ENCODE results near the gene ACTN4.

The ACTN4 gene

DNA sequence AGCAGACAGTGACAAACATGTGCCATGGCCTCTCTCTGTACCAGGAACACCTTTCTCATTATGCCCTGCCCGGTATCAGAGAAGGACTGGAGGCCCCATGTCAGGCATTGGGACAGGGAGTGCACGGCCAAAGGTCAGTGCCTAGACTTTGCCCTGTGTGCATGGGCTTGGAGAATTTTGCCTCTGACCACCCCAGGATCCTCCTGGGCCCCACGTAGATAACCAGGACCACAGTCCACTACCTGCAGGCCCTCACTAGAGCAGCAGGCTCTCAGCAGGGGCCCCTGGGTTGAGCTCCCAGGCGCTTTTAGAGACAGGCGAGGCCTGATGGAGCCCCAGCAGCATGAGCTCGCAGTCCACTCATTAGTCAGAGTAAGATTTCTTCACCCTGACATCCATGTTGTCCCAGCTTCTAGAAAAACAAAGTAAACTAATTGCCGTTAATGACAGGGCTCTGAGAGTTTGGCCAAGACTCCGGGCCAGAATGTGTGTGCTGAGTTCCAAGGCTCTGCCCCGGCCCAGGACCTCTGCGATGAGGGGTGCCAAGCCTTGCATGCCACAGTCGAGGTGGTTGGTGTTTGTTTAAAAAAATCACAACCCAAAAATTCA lies 54.1 kb downstream of the ACTN4 start:
- no peak for TF ChIP-seq CTCF (conservative IDR thresholded peaks at IDR 0.05; ENCODE audit: low read depth, low read length)
- no peak overlapping the region for H3K4me3 ChIP-seq (ENCODE audit: low read length)
- DNase-seq (ENCODE audit: low read depth), result no peak

DNA sequence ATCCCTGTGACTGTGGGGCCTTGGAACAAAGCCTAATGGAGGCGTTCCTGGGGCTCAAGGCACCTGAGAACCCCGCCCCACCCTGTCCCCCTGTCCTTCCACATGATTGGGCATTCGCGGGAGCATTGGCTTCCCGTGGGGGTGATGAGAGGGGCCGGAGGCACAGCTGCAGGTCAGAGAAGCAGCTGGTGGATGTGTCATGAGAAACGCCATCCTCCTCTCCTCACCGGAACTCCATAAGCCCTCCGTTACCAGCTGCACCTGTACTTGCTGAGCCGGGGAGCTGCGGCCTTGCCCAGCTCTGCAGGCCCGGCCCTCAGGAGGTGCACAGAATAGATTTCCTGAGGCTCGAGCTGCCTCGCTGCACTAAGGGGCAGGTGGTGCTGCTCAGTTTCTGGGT lies 54.8 kb downstream of the ACTN4 start:
- no peak overlapping the region for H3K4me3 ChIP-seq (ENCODE audit: low read length)
- DNase-seq (ENCODE audit: low read depth), result no peak
- TF ChIP-seq CTCF (conservative IDR thresholded peaks at IDR 0.05; ENCODE audit: low read depth, low read length), result no peak

- no peak overlapping the region for H3K4me3 ChIP-seq (ENCODE audit: low read length)
- TF ChIP-seq CTCF (conservative IDR thresholded peaks at IDR 0.05; ENCODE audit: low read depth, low read length), result no peak
- no peak for DNase-seq (ENCODE audit: low read depth)
These were observed 56.1 kb downstream of the ACTN4 start for GRCh38 chr19:38703509-38703908.

GRCh38 chr19:38704488-38705026 lies 57.1 kb downstream of the ACTN4 start:
- no peak for TF ChIP-seq CTCF (conservative IDR thresholded peaks at IDR 0.05; ENCODE audit: low read depth, low read length)
- no peak overlapping the region for H3K4me3 ChIP-seq (ENCODE audit: low read length)
- no peak for DNase-seq (ENCODE audit: low read depth)

DNA sequence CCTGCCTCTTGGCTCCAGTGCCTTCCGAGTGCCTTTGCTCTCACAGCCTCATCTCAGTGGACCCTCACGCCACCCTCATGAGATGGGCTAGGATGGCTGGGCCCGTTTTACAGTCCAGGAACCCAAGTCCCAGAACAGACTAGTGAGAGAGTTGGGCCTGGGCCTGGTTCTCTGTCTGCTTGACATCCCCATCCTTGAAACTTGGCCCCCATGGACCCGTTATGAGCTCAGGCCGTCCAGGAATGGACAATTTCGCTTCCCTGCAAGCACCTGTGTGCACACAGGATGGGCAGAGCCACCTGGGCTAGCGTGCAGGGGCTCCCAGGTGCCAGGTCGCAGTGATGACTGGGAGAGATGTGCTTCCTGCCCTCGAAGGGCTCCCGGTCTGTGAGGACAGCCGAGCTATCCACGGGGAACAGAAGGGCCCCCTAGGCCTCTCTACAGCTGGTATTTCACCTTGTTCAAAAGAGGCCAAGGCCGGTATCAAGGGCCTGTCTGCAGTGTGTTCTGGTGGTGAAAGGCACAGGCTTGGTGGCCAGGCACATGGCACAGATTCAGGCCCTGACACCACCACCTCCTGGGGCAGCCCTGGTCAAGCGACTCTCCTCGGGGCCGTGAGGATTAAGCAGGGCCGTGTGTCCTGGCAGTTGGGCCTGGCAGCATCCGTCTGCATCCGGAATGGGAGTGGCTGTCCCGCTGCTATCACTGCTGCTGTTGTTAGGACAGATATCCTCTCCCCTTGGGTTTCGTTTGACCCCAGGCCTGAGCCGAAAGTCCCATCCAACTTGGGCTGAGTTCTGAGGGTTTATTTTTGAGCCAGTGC lies 58.0 kb downstream of the ACTN4 start:
- no peak for TF ChIP-seq CTCF (conservative IDR thresholded peaks at IDR 0.05; ENCODE audit: low read depth, low read length)
- DNase-seq (ENCODE audit: low read depth), result no peak
- no peak overlapping the region for H3K4me3 ChIP-seq (ENCODE audit: low read length)

DNA sequence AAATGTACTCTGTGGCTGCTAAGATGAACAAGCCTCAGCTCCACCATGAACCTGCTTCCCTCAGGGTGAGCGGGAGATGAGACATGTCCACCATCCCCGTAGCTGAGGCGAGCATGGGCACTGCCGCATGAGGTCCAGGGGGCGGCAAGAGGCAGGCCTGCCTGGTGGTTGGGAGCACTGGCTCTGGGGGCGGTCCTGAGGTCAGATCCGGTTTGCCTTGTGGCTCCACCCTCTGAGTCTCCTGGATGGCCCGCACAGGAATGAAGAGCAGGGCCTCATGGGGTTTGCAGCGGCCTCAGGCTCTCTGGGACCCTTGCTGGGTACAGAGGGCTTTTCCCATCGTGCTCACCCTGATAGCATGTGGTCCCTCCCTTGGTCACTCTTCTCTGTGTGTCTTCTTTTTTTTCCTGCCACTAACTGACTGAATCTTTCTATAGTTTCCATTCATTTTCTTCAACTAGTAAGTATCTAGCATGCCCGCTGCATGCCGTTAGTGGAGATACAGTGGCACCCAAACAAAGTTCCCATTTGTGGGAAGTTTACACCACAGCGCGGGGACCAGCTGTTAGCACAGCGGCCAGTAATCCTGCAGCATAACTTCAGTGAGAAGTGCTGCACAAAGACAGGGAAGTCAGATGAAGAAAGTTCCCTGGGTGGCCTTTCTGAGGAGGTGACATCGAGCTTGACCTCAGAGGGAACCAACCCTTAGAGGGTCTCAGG lies 59.5 kb downstream of the ACTN4 start:
- no peak for DNase-seq (ENCODE audit: low read depth)
- H3K4me3 ChIP-seq (ENCODE audit: low read length), result no peak overlapping the region
- no peak for TF ChIP-seq CTCF (conservative IDR thresholded peaks at IDR 0.05; ENCODE audit: low read depth, low read length)
